HG03135 (cell line): ENCODE data around the gene MLC1.

Source experiments
- ATAC-seq: cut with Tn5 transposase; IDR thresholded peaks from one replicate; pipeline ENCODE4 v1.9.1; 2021; ENCODE audit warnings: mild to moderate bottlenecking, moderate library complexity; ENCODE audit not compliant: unreplicated experiment

Gene MLC1

DNA sequence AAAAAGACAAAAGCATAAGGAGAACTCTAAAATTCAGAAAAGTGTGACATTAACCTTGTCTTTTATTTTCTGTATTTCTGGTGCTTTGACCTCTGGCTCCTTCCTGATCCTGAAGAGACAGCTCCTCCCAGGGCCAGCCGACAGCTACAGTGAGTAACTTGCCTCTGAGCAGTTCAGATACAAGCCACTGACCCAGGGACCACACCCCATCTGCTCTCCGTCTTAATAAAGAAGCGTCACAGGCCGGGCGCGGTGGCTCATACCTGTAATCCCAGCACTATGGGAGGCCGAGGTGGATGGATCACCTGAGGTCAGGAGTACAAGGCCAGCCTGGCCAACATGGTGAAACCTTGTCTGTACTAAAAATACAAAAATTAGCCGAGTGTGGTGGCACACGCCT, 6.5 kb downstream of the MLC1 start:
- ATAC-seq: no peak

DNA sequence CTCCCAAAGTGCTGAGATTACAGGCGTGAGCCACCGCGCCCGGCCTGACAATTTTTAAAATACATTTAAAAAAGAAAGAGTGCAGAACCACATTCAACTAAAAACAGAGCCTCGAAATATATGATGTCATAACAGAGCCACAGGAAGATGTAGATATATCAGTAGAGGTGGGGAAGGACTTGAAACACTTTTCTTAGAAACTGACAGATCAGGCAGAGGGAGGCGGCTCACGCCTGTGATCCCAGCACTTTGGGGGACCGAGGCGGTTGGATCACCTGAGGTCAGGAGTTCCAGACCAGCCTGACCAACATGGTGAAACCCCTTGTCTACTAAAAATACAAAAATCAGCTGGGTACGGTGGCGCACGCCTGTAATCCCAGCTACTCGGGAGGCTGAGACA, 7.0 kb downstream of the MLC1 start:
- no peak for ATAC-seq

DNA sequence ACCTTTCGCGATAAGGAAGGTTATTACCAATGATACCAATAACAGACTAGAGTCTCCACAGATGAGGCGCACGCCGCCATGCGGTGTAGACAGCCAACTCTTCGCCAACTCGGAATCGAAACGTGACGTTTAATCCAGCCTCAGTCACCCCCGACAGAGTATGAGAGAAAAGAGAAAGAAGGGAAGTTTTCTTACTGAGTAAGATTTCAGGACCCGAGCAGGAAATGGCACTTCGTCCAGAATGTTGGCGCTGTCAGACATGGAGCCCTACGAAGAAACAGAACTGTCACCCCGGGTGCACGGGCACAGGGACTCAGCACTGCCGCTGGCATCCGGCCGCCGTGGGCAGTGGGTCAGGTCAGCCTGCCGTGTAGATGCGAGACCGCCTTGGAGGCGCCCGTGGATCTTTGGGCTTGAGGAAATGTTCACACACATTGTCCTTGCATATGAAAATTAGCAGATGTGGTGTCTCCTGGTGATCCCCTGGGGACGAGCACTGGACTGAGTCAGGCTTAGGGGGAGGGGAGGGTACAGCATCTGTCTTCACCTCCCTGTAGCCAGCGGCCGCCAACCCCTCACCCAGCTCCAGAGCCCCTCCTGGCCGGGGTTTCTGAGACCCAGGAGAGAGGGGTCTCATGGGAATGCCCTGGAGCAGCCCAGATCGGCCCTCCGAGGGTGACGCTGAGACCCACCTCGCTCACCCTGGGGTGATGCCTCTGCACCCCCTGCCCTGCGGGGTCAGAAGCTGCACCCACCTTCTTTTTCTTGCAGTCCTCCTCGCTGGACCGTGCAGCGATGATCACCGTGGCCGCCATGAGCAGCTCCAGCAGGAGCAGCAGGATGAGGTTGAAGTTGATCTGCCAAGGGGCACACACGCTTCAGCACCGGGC, 8.3 kb downstream of the MLC1 start:
- ATAC-seq: no peak

DNA sequence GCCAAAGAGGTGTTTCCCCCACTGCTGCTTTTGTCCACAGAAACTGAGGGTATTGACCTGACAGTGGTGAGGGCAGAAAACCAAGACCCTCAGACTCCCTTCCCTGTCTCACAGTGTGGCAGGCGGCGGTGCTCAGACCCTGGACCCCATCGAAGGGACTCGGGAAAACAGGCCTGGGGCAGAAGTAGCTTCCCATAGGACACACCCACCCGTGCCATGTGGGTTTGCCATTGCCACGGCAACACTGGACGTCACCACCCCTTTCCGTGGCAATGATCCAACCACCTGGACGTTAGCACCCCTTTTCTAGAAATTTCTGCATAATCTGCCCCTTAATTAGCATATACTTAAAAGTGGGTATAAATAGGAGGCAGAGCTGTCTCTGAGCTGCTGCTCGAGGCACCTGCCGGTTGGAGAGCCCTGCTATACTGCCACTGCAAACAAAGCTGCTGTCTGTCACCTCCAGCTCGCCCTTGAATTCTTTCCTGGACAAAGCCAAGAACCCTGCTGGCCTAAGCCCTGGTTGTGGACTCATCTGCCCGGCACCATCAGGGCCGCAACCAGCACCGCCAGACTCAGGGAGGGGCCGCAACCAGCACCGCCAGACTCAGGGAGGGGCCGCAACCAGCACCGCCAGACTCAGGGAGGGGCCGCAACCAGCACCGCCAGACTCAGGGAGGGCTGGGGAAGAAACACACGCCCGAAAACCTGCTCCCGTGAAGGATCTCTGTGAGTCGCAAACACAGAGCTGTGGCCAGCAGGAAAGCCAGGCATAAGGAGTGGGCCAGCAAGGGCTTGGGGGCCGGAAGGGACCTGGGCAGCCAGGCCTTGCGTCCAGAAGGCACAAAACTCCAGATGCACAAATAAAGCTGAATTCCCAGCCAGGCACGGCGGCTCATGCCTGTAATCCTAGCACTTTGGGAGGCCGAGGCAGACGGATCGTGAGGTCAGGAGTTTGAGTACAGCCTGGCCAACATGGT, 10.4 kb downstream of the MLC1 start:
- no peak for ATAC-seq

DNA sequence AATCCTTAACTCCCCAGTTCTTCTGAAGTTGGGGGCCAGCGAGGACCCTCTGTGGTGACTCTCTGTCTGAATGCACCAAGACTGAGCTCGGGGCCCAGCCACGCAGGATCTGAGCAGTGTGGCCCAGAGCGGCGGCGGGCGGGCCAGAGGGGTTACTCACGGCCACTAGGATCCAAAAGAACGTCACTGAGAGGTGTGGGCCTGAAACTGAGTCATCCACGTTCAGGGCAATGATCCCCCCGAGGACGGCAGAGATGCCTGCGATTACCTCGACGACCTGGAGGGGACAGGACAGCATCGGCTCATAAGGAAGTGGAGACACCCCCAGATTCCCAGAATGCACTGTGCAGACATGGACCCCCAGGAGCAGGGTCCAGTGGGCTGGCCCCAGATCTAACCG, 11.2 kb downstream of the MLC1 start:
- ATAC-seq: no peak

DNA sequence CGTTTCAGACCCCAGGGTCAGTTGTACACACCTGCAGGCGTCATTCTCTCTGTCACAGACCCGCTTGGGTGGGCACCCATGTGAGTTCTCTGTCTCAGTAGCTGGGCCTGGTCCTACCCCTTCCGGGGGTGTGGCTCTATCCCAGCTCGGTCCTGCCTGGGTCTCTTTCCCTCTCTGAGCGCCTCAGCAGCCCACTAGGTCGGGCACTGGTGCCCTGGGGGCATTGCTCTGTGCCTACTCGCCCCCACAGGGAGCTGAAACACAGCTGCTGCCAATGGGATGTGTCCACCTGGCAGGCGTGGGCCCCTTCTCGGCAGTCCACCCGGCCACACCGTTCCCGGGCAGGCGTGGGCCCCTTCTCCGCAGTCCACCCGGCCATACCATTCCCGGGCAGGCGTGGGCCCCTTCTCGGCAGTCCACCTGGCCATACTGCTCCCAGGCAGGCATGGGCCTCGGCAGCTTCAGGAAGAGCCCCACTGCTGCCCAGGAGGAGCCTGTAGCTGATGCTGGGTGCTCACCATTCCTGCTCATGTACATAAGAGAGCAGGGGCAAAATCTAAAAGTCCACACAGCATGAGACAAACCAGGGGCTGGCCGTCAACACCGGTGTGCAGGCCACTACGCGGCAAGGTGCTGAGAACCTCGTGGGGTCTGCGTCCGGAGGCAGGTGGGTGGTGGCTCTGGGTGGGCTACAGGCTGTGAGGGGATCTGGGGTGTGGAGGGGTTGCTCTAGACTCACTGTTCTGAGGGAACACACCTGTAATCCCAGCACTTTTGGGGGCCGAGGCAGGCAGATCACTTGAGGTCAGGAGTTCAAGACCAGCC, 12.3 kb downstream of the MLC1 start:
- ATAC-seq: no peak

DNA sequence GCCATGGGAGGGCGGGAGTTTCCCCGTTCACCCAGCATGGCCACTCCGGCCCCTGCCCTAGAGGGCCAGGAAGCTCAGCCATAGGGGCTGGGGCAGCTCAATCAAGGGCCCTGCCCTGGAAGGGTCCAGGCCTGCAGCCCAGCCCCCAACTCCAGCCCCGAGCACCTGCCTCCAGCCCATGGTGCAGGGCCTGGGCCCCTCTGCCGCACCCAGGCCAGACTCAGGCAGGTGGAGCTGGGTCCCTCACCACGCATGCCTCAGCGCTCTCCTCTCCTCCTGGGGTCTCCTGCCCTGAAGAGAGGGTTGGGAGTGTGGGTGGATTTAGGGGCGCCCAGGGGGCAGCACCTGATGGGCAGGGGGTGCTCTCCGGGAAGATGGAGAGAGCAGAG, 13.1 kb downstream of the MLC1 start:
- ATAC-seq: no peak

DNA sequence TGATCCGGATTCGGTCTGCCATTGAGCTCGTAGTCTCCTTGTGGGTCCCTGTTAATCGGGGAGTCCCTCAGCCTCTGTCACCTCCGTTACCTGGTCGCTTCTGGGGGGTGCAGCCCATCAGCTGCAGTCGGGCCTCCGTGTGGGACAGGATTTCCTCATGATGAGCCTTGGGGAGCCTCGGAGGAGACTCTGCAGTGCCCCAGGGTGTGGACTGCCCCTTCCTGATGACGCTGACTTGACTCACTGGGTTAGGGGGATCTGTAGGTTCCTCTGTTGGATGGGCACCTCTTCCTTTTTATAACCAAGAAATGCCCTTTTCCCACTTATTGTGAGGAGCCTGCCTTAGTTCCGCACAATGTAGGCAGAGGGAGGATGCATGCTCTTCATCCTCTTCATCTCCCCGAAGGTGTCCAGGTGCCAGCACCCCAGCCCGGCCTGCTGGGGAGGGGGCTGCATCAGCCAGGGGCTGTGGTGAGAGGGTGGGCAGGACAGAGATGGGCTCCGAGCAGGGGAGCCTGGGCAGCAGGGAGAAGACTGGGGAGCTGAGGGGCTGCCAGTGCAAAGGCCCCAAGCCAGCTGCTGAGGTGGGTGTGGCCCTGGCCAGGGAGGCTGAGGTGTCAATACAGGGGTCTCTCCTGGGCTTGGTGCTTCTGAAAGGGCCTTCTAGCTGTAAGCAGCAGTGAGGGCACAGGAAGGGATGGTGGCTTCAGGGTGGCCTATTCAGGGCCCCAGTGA, 13.6 kb downstream of the MLC1 start:
- no peak for ATAC-seq

DNA sequence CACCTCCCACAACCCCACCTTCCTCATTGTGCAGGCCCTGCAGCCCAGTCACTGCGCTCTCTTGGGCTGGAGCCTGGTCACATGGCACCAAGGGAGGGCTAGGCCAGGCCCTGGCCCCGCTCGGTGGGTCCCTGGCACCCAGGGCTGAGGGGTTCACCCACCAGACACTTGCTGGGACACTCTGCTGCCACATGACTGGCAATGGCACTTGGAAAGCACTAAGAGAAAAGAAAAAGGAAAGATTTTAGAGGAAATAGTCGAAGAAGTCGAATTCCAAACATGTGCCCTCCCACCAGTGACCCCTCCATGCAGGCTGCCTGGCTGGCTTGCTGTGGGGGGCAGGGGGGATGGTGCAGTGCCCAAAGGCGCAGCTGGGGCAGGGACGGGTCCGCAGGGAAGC, 14.9 kb downstream of the MLC1 start:
- no peak for ATAC-seq

DNA sequence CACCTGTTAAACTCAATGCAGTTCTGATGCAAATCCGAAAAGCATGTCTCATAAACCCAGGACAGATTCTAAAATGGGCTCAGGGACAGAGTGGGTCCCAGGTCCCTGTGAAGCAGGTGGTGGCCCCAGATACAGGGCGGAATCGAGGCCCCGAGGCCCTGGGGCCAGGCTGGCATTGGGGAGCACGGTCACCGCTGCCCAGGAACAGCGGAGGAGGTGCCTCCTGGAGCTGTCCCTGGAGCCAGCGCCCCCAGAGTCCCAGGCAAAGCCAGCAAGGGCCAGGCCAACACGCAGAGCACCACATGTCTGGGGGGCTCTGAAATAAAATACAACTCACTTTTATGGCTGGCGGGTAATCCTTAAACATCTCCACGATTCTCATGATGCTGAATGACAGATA, 17.1 kb downstream of the MLC1 start:
- ATAC-seq: no peak

DNA sequence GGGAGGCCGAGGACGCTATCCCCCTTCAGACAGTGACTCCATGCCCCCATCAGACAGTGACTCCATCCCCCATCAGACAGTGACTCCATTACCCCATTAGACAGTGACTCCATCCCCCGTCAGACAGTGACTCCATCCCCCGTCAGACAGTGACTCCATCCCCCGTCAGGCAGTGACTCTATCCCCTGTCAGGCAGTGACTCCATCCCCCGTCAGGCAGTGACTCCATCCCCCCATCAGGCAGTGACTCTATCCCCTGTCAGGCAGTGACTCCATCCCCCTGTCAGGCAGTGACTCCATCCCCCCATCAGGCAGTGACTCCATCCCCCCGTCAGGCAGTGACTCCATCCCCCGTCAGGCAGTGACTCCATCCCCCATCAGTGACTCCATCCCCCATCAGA, 18.0 kb downstream of the MLC1 start:
- no peak for ATAC-seq

DNA sequence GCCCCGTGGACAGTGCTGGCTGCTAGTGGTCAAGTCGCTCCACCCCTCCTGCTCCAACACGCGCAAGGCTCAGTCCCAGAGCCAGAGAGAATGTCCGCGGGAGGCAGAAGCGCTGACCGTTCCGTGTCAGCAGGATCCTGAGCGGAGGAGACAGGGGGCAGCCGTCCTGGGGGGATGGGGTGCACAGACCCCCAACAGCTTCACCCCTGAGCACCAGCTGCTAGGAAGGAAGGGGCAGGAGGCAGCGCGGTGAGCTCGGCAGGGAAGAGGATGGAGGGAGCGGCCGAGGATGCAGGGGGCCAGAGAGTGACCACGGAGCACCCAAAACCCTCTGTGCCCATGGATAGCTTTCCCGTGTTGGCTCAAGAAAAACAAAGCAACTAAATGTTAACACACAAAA, 20.8 kb downstream of the MLC1 start:
- no peak for ATAC-seq

DNA sequence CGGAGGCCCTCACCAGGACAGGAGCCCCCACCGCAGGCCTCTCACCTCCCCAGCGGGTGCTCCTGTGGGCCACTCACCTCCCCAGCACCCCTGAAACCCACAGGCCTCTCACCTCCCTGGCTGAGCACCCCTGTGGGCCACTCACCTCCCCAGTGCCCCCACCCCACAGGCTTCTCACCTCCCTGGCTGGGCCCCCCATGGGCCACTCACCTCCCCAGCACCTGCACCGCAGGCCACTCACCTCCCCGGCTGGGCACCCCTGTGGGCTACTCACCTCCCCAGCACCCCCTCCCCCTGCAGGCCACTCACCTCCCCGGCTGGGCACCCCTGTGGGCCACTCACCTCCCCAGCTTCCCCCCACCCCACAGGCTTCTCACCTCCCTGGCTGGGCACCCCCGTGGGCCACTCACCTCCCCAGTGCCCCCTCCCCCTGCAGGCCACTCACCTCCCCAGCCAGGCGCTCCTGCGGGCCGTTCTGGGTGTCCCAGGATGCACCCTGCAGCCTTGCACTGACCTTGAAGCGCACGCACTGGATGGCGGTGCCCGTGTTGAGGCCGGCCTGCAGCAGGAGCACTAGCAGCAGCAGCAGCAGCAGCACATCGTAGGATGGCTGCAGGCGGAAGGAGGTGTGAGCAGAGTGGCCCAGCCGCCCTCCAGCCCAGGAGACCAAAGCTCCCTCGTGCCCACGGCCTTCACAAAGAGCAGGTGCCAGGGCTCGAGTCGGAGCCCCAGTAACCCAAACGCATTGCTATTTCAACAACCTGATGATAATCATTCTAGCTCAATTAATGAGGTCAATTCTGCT, 21.4 kb downstream of the MLC1 start:
- no peak for ATAC-seq

DNA sequence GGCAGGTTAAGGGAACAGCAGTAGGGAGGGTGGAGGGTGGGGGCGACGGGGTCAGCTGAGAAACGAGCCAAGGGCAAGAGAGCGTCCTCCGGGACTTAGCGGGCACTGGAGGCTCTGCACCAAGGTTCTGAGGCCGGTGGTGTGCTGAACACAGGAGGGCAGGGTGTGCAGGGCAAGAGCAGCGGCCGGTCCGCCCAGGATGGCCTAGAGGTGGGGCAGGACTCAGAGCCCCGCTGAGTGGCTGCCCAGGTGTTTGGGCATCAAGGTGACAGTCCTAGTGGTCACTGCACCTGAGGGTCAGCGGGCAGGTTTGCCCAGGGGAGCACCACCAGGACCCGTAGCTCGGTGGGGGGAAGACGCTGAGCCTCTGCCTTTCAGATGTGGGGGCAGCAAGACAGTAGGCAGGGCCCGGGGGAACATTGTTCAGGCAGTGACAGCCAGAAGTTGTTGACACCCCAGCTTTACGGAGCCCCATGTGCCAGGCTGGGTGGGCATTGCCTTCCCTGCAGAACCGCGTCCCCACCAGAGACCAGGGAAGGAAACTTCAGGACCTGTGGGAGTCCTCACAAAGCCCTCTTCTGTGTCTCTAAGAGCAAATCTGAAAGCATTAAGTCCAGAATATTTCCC, 22.6 kb downstream of the MLC1 start:
- no peak for ATAC-seq

DNA sequence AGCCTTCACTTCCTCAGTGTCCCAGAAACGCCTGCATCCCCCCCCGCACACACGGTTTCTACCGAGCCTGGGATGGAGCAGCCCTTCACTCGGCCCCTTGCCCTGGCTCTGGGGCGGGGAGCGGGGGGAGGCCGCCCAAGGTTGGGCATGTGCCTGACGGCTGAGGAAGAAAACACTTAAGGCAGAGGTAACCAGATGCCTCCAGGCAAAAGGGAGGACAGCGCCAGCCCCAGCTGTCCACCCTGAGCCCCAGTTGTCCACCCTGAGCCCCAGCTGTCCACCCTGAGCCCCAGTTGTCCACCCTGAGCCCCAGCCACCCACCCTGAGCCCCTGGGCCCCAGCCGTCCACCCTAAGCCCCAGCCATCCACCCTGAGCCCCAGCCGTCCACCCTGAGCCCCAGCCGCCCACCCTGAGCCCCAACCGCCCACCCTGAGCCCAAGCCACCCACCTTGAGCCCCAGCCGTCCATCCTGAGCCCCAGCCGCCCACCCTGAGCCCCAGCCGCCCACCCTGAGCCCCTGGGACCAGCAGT, 23.3 kb downstream of the MLC1 start:
- no peak for ATAC-seq

DNA sequence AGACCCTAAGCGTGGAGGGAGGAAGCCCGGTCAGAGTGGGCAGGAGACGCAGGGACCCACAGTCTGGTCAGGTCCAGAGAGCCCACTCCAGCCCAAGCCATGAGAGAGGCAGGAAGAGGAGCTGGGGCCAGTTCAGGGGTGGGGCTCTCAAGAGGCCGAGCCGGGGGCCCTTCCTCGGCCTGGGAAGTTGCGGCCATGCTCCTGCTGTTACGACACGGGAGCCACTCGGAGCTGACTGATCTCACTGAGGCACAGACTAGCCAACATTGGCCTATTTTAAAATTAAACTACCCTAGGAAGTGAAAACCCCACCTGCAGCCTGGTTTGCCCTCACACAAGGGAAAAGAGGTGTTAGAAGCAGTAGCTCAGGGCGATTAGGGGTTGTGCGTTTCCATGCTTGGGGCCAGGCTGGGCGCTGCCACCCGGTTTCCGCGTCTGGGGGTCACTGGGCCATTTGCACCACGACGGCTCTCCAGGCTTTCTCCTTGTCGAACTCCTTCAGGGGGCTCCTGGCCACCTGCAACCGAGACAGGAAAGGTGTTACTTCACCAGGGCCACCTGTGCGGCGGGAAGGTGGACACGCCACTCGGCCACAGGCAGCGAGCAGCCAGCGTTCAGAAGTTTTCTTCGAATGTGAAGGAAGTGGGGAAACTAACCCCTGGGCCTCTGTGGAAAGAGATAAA, 23.9 kb downstream of the MLC1 start:
- ATAC-seq: no peak

DNA sequence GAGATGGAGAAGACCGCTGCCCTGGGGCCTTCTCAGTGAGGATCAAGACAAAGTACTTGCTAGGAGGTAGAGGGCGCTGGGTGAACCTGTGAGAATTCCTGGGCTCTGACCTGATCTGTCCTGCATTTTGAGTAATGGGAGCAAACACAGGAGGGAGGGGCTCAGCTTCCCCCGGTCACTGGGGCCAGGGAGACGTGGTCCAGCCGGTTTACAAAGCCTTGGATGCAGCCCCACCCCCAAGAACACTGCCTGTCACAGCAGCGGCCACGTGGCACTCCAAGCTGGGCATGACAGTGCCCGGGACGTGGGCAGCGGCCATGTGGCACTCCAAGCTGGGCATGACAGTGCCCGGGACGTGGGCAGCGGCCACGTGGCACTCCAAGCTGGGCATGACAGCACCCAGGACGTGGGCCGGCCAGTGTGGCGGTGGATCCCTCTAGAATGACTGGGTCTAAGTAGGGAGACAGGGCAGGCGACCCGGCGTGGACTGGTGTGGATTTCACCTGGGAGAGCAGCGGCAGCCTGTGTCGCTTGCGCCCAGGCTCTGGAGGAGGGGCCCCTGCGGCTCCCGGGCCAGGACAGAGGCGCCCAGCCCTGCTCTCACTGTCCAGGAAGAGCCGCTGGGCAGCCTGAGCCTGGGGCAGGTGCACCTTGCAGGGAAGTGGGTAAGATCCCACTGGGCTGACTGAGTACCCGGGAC, 24.6 kb downstream of the MLC1 start:
- ATAC-seq: no peak

DNA sequence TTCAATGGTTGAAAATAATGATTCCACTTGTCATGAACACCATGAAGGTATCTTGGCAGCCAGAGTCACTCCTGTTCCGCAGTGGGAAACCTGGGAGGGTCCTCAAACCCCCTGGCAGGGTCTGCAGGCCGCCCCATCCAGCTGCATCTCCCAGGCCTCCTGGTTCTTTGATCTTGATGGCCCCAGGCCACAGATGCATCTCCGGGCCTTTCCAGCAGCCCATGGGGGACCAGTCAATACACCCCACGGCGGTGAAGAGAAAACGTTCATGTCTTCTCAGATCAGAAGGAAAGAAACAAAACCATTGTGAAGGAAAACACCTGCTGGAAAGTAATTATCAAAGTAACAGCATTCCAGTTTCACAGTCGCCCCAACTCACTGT, 25.4 kb downstream of the MLC1 start:
- ATAC-seq: no peak
